Measurements from ENCODE around the gene SLC30A3.

DNA sequence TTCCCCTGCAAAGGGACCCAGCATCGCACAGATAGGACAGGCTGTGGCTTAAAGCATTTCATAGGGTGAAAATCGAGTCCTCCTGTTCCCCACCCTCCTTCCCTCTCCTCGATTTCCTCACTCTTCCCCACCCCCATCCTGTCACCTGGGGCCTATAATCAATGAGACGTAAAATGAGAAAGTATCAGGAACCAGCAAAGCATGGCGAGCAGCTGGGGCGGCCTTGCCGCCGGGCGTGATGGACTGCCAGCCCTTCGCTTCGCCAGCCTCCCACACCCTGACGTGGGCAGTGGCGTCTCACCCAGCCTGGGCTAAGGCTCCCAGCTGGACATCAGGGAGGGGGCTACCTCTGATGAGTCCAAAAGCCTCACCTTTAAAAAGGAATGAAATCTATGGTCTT, 11.1 kb downstream of the SLC30A3 start:
- TF ChIP-seq CTCF (conservative IDR thresholded peaks at IDR 0.05) (no peak), EZH2 (IDR thresholded peaks at IDR 0.05; ENCODE audit: low read depth) (no peak)

All from PC-9 (cell line).